ENCODE measurements around the gene TMUB2.
"Not testable (repeated sequence)": the region's sequence is repeated elsewhere in the genome, so short reads cannot be mapped to it uniquely, and the experiment has no call there.

TMUB2 gene

DNA sequence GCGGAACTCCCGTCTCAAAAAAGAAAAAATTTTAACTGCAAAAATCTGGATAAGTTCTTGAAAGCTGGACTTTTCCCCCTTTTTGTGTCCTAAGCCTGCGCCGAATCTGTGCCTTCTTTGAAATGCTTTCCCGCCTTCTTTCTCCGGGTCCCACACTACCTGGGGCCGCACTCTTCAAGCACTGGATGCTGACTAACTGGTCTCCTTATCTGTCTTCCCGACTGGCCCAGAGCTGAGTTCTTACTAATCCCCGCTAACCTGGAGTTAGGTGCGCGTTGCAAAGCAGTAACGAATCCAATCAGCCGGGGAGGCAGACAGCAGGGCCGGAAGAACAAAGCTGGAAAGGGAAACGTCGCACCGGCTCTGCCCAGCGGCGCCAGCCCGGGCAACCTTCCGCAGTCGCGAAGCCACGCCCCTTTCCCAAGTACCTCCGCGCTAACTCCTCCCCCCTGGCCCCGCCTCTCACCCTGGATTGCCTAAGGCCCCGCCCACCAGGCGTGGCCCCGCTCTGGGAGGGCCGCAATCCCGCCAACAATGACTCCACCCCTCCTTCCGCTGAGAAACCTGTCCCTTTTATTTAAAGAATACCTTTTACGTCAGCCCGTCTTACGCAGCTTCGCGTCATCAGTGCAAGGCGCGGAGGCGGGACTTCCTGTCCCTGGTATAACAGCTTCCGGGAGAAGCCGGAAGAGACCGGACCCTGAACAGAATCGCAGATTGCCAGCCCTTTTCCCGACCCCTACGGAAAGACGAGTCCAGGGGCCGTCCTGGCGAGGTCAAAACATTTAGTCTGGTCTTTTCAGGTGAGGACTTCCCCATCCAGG, at the start of gene TMUB2:
TSS of gene TMUB2 (plus strand) at position 666 of the 824 bp plus-strand sequence. CDS start 737 bp downstream, outside the sequence.
- peak; percentile 100 for DNase-seq
- Mint-ChIP-seq H3K27ac (peak within 1 kb of the TSS; percentile 97), H3K9me3 (no peaks in the 10 kb centered on the region), H3K27me3 (no peaks in the 10 kb centered on the region), H3K36me3 (peaks cover 34% of the 10 kb centered on the region), H3K4me3 (peak within 1 kb of the TSS; percentile 100), H3K4me1 (peaks cover 51% of the 10 kb centered on the region)
- CTCF ChIA-PET = interaction anchor here (0.9 to 4.7 kb wide), 6 partner anchors 12 to 337 kb away, joined by 3 to 18 read pairs (median 4); no protein-coding TSS in a partner anchor

DNA sequence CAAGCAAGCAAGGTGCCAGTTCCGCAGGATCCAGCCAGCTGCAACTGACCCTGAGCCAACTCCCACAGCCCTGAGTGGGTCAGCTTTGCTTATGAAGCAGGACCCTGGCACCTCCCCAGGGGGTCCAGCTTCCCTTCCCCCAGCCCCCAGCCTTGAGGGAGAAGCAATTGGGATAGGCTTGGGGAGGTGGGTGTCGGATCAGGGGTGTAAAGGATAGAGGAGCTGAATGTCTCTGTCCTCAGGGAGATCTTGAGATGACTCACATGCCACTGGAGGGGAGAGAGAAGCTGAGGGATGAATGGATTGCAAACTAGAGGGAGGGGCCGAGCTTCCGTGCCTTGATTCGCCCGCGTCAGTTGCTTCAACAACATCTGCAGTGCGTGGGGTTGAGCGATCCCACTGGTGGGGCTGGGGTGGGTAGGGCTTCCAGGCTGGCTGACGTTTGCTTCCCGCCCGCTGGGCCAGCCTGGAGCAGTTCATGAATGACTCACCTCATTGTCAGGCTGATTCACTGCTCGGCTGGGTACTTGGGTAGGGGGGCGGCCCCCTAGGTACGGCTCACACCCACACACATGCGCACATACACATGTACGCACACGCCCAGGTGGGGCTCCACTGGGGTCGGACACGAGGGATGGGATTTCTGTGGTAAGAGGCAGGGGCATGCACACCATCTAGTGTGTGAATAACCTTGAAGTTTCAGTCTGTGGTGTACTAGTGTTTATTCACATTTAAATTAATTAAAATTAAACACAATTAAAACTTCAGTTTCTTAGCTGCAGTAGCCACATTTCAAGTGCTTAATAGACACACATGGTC, 48.7 kb upstream of the TMUB2 start:
- Mint-ChIP-seq H3K27me3 (peaks cover 24% of the 10 kb centered on the region), H3K27ac (peak overlapping the region; percentile 63), H3K4me3 (no peak overlapping the region), H3K36me3 (no peaks in the 10 kb centered on the region), H3K4me1 (peaks cover 32% of the 10 kb centered on the region), H3K9me3 (no peaks in the 10 kb centered on the region)
- peak; percentile 61 for DNase-seq
- CTCF ChIA-PET = interaction anchor here (1.4 to 1.8 kb wide), 4 partner anchors 14 to 214 kb away, joined by 3 to 7 read pairs (median 4); partner anchors contain the start of gene HDAC5

DNA sequence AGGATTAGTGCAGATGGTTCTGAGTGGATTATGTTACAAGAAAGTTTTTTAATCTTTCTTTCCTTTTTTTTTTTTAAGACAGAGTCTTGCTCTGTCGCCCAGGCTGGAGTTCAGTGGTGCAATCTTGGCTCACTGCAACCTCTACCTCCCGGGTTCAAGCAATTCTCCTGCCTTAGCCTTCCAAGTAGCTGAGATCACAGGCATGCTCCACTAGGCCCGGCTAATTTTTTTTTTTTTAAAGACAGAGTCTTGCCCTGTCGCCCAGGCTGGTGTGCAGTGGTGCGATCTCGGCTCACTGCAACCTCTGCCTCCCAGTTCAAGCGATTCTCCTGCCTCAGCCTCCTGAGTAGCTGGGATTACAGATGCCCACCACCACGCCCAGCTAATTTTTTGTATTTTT, 42.9 kb upstream of the TMUB2 start:
- H3K27me3 Mint-ChIP-seq, H3K4me3 Mint-ChIP-seq, H3K9me3 Mint-ChIP-seq, CTCF ChIA-PET, DNase-seq: not testable (repeated sequence)
- peaks cover 17% of the 10 kb centered on the region for H3K4me1 Mint-ChIP-seq
- H3K36me3 Mint-ChIP-seq = peaks cover 16% of the 10 kb centered on the region
- peak overlapping the region; percentile 5 for H3K27ac Mint-ChIP-seq

DNA sequence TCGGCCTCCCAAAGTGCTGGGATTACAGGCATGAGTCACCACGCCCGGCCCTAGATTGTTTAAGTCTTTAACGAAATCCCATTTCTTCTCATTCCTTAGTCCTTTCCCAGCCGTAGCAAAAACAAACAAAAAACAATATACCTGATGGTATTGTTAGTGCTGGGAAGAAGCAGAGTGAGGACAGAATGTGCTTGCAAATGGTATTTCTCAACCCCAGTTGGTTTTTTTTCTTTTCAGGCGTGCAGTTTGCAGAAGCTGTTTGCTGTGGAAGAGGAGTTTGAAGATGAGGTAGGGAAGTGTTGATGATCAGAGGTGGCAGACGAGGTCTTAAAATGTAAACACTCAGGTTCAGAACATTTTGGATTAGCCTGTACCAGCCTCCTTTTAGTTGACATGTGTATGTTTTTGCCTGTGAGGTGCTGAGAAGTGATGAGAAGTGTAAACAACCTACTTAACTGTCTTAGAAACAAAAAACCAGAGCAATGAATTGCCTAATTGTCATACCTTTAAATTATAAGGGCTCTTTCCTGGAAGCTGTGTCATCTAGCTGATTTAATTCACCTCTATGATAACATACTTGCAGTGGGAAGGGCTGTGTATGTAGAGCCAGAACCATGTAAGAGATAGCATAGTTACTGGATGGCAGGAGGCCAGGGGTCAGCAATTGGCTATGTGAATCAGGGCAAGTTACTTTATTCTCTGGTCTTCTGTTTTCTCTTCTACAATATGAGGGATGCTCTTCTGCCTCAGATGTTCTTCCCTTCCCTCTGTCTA, 41.6 kb upstream of the TMUB2 start:
- CTCF ChIA-PET = interaction anchor here (1.0 to 1.2 kb wide), 2 partner anchors 23 to 65 kb away, joined by 4 read pairs; no protein-coding TSS in a partner anchor
- Mint-ChIP-seq H3K4me3 (no peak overlapping the region), H3K9me3 (no peaks in the 10 kb centered on the region), H3K27me3 (no peaks in the 10 kb centered on the region), H3K4me1 (peaks cover 22% of the 10 kb centered on the region), H3K36me3 (peaks cover 23% of the 10 kb centered on the region), H3K27ac (no peak overlapping the region)
- no peak for DNase-seq

DNA sequence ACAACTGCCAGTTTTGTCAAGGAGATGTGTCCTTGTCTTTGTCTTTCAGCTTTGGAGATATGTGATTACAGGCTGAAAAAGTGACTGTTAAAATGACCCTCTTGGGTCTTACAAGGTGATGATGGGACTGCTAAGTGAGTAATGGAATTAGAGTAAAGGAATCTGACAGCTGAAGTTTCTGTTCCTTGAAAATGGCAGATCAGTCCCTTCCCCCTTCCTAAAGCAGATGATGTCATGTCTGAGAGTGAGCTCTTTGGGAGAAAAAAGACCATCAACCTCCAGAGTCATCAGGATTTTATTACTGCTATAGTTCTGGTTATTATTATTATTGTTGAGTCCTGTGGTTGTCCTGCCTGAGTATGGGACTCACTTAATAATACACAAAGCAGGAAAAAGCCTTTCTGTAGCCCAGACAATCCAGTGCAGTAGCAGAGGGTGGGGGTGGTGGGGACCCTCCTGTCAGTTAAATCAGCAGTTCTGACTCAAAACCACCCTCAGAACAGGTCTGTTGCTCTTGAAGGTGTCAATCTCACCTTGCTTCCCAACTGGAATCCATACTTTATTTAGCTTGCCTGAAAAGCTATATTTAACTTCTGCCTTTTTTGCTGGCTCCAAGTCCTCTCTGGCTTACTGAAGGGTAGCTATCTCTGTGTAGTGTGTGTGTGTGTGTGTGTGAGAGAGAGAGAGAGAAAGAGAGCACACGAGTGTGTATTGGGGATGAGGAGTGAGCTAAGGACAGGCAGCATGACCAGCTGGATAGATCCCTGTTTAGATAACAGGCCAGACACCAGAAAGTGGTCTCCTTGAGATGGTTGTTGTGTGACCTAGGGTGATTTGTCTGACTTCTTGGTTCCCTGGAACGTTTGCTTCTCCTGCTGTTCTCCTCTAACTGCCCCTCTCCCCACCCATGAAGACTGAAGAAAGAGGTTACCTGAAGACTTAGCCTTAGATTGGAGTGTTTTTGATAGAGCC, 40.1 kb upstream of the TMUB2 start:
- DNase-seq = no peak
- H3K9me3 Mint-ChIP-seq = no peaks in the 10 kb centered on the region
- H3K4me1 Mint-ChIP-seq = peaks cover 22% of the 10 kb centered on the region
- CTCF ChIA-PET = interaction anchor here (1.2 kb wide), 1 partner anchor 22 kb away, joined by 4 read pairs; no protein-coding TSS in a partner anchor
- peaks cover 25% of the 10 kb centered on the region for H3K36me3 Mint-ChIP-seq
- H3K27me3 Mint-ChIP-seq = no peaks in the 10 kb centered on the region
- H3K27ac Mint-ChIP-seq = no peak overlapping the region
- no peak overlapping the region for H3K4me3 Mint-ChIP-seq

DNA sequence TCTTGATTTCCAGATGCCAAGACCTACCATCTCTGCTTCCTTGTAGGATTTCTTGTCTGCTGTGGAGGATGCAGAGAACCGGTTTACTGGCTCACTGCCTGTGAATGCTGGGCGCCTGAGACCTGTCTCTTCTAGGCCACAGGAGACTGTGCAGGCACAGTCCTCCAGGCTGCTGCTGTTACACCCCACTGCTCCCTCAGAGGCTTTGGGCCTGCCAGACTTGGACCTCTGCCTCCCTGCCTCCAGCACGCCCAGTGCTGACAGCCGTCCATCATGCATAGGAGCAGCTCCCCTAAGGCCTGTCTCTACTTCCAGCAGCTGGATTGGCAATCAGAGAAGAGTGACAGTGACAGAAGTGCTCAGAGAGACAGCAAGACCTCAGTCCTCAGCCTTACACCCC, 39.0 kb upstream of the TMUB2 start:
- H3K27me3 Mint-ChIP-seq = no peaks in the 10 kb centered on the region
- no peak overlapping the region for H3K4me3 Mint-ChIP-seq
- peaks cover 28% of the 10 kb centered on the region for H3K36me3 Mint-ChIP-seq
- H3K4me1 Mint-ChIP-seq = peaks cover 16% of the 10 kb centered on the region
- no peak for DNase-seq
- no peak overlapping the region for H3K27ac Mint-ChIP-seq
- CTCF ChIA-PET = no interaction called here
- no peaks in the 10 kb centered on the region for H3K9me3 Mint-ChIP-seq

DNA sequence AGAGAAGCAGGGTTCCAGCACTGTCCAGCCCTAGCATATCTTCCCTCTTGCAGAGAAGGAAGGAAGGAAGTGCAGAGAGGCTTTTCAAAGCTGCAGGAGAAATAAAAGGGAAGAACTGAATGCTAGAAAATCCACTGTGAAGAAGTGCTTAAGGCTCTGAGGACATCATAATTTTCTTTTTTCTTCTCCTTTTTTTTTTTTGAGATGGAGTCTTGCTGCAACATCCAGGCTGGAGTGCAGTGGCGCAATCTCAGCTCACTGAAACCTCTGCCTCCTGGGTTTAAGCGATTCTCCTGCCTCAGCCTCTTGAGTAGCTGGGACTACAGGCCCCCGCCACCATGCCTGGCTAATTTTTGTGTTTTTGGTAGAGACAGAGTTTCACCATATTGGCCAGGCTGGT, 37.7 kb upstream of the TMUB2 start:
- H3K27ac Mint-ChIP-seq, DNase-seq, H3K4me3 Mint-ChIP-seq, H3K27me3 Mint-ChIP-seq, H3K9me3 Mint-ChIP-seq: not testable (repeated sequence)
- Mint-ChIP-seq H3K4me1 (peaks cover 16% of the 10 kb centered on the region), H3K36me3 (peaks cover 30% of the 10 kb centered on the region)
- CTCF ChIA-PET = interaction anchor here (0.6 to 3.7 kb wide), 3 partner anchors 19 to 108 kb away, joined by 4 to 17 read pairs (median 4); no protein-coding TSS in a partner anchor

DNA sequence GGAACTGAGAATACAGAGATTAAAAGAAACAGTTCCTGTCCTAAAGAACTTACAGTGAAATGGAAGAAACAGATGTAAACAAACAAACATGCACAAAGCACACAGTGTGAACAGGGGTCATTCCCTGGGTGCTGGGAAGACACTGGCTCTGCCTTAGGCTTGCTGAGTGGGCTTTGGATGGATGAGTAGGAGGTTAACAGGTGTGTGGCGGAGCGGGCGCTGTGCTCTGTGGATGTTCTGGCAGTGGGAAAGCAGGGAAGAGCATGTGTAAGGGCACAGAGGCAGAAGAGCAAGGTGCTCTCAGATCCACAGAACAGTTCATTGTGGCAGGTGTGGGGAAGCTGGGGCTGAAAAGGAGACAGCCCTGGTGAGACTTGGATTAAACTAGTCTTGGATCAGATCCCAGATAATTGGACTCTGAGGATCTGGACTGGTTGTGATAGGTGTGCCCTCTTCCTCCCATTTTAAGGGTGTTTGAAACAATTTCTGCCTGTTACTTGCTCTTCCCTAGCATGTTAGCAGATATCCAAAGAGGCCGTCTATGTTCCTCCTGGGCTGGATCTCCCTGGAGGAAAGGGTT, 36.9 kb upstream of the TMUB2 start:
- Mint-ChIP-seq H3K9me3 (no peaks in the 10 kb centered on the region), H3K4me1 (peaks cover 16% of the 10 kb centered on the region), H3K27ac (peak overlapping the region; percentile 21), H3K27me3 (no peaks in the 10 kb centered on the region), H3K4me3 (no peak overlapping the region), H3K36me3 (peaks cover 32% of the 10 kb centered on the region)
- no peak for DNase-seq
- CTCF ChIA-PET = interaction anchor here (1.1 to 3.7 kb wide), 5 partner anchors 8 to 66 kb away, joined by 3 to 17 read pairs (median 6); partner anchors contain the start of gene TMUB2

DNA sequence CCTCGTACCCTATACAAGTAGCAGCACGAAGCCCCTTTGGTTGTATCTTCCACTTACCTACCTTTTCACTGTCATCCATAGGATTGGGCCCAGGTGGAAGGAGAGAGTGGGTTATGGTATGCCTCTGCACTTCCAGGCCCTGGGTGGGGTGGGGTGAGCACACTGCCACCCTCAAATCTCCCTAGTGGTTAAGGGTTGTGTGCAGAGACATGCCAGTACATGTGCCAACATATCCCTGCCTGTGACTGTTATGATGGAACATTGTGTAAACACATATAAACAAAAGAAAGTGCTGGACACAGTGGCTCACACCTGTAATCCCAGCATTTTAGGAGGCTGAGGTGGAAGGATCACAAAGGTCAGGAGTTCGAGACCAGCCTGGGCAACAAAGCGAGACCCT, 33.9 kb upstream of the TMUB2 start:
- Mint-ChIP-seq H3K4me3 (no peak overlapping the region), H3K27ac (peak overlapping the region; percentile 55), H3K36me3 (peaks cover 29% of the 10 kb centered on the region), H3K4me1 (peaks cover 16% of the 10 kb centered on the region), H3K9me3 (no peaks in the 10 kb centered on the region), H3K27me3 (no peaks in the 10 kb centered on the region)
- CTCF ChIA-PET = no interaction called here
- DNase-seq = no peak

DNA sequence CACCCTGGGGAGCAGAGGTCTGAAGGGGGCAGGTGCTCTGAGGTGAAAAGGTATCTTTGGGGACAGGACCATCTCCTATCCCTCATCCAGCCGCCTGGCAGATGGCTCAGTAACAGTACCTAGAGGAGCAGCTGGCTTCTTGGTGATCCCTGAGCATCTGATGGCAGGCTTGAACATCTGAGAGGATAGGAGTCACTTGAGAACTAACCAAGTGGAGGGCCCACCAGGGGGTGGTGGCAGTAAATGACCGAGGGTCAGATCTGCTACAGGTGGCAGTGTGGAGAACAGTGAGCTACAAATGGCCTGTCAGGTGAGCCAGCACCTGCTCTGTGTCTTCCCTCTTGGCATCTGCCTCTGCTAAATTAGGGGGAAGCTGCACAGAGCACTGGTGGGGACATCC, 31.3 kb upstream of the TMUB2 start:
- no peaks in the 10 kb centered on the region for H3K9me3 Mint-ChIP-seq
- CTCF ChIA-PET = interaction anchor here (0.7 to 1.2 kb wide), 2 partner anchors 12 to 446 kb away, joined by 3 to 4 read pairs; no protein-coding TSS in a partner anchor
- no peak overlapping the region for H3K4me3 Mint-ChIP-seq
- peak overlapping the region; percentile 40 for H3K27ac Mint-ChIP-seq
- DNase-seq = no peak
- H3K4me1 Mint-ChIP-seq = peaks cover 10% of the 10 kb centered on the region
- no peaks in the 10 kb centered on the region for H3K27me3 Mint-ChIP-seq
- H3K36me3 Mint-ChIP-seq = peaks cover 22% of the 10 kb centered on the region

DNA sequence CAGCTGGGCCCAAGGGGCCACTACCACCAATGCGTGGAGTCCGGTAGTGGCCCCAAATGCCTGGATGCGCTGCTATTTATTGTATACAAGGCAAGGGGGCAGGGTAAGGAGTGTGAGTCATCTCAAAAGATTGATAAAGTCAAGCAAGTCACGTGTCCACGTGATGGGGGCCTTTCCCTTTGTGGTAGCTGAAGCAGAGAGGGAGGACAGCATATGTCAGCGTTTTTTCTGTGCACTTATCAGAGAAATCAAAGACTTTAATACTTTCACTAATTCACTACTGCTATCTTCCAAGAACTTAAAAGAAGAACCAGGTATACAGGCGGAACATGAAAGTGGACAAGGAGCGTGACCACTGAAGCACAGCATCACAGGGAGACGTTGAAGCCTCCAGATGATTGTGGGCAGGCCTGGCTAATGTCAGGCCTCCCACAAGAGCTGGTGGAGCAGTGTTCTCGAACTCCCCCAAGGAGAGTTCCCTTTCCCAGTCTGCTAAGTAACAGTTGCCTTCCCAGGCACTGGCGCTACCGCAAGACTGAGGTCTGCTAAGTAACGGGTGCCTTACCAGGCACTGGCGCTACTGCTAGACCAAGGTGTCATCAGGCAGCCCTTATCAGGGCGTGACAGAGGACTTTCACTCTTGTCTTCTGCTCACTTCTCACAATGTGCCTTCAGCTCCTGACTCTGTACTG, 27.1 kb upstream of the TMUB2 start:
- no peaks in the 10 kb centered on the region for H3K27me3 Mint-ChIP-seq
- H3K4me3 Mint-ChIP-seq = no peak overlapping the region
- peaks cover 19% of the 10 kb centered on the region for H3K36me3 Mint-ChIP-seq
- CTCF ChIA-PET = no interaction called here
- DNase-seq = no peak
- H3K27ac Mint-ChIP-seq = no peak overlapping the region
- no peaks in the 10 kb centered on the region for H3K9me3 Mint-ChIP-seq
- H3K4me1 Mint-ChIP-seq = no peaks in the 10 kb centered on the region

DNA sequence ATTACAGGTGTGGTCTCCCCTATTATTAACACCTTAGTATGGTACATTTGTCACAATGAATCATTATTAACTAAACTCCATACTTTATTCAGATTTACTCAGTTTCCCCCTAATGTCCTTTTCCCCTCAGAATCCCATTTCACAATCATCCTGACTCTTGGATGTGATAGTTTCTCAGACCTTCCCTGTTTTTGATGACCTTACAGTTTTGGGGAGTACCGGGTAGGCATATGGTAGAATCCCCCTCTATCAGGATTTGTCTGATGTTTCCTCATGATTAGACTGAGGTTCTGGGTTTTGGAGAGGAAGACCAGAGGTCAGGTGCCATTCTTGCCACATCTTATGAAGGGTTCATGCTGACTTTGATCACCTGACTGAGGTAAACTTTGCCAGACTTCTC, 22.3 kb upstream of the TMUB2 start:
- no peaks in the 10 kb centered on the region for H3K27me3 Mint-ChIP-seq
- no peak overlapping the region for H3K4me3 Mint-ChIP-seq
- no peak overlapping the region for H3K27ac Mint-ChIP-seq
- CTCF ChIA-PET = interaction anchor here (1.2 kb wide), 1 partner anchor 13 kb away, joined by 3 read pairs; no protein-coding TSS in a partner anchor
- DNase-seq = no peak
- no peaks in the 10 kb centered on the region for H3K9me3 Mint-ChIP-seq
- peaks cover 5% of the 10 kb centered on the region for H3K4me1 Mint-ChIP-seq
- peaks cover 8% of the 10 kb centered on the region for H3K36me3 Mint-ChIP-seq

Data from activated naive CD4-positive, alpha-beta T cell treated with anti-CD3 and anti-CD28 coated beads, Interleukin-2, amount 10 ng/mL, durations not matched to agents 7 days and 5 days (primary cell).